Loucy (cell line): ENCODE measurements around the gene RGPD3.

Experiments used
- CTCF ChIP-seq: fragments of 200-600 bp; sonication (generic); conservative IDR thresholded peaks from 2 replicates; pipeline ENCODE4 v1.5.1; 2014; ENCODE audit warnings: mild to moderate bottlenecking, antibody characterized with exemption, low read length
- EZH2phosphoT487 ChIP-seq: fragments of 200-600 bp; IDR thresholded peaks from 2 replicates; pipeline ENCODE4 v1.6.1; 2018; ENCODE audit warnings: antibody characterized with exemption, mild to moderate bottlenecking, moderate library complexity, borderline replicate concordance

DNA sequence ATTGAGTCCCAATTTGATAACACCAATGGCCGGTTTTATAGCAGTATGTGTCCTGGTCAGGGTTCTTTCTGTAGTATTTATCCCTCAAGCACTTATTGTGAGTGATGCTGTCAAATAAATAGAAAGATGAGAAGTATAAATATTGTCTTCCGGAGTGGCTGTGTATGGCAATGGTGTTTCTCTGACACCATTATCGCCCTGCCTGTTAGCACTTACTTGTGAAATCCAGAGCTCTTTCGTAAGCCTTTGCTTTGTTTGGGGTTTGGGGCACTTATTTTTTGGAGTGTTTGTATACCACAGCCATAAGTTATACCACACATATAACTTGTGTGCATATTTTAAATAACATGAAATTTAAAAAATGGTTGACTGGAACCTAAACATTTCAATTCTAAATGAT, 48.2 kb upstream of the RGPD3 start:
- TF ChIP-seq CTCF (no peak), EZH2phosphoT487 (no peak)
